Measurements from ENCODE around the gene THSD1.

THSD1 gene, protein sequence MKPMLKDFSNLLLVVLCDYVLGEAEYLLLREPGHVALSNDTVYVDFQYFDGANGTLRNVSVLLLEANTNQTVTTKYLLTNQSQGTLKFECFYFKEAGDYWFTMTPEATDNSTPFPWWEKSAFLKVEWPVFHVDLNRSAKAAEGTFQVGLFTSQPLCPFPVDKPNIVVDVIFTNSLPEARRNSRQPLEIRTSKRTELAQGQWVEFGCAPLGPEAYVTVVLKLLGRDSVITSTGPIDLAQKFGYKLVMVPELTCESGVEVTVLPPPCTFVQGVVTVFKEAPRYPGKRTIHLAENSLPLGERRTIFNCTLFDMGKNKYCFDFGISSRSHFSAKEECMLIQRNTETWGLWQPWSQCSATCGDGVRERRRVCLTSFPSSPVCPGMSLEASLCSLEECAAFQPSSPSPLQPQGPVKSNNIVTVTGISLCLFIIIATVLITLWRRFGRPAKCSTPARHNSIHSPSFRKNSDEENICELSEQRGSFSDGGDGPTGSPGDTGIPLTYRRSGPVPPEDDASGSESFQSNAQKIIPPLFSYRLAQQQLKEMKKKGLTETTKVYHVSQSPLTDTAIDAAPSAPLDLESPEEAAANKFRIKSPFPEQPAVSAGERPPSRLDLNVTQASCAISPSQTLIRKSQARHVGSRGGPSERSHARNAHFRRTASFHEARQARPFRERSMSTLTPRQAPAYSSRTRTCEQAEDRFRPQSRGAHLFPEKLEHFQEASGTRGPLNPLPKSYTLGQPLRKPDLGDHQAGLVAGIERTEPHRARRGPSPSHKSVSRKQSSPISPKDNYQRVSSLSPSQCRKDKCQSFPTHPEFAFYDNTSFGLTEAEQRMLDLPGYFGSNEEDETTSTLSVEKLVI

DNA sequence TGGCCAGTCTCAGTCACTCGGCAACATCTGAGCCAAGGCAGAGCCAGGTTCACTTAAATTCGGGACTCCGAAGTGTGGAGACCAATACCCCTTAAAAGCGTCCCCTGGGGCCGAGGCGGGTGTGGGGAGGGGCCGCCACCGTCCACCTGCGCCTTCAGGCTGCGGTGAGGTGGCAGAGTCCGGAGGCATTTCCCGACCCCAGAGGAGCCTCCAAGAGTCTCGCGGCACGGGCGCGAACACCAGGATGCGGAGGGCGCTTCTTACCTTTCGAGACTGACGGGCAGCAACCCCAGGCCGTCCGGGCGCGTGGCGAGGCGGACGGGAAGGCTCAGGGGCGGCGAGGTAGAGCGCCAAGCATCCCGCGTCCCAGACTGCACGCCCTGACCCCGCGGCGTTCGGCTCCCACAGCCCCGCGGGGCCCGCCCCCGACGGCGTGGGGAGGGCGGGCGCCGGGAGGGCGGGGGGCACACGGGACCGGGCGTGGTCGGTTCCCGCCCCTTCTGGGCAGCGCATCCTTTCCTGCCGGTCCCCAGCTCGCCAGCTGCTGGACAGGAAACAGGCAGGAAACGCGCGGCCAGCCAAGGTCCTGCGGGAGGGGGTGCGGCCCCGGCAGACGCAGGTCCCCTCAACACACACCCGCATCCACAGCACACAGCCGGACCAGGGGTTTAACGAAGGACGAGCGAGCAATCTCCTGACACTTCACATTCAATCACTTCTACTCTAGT is at the start of gene THSD1:
THSD1 (minus strand) TSS at position 406 of the 728 bp plus-strand sequence. CDS start 3,572 bp downstream, outside the sequence.
- DNase-seq (ENCODE audit: low spot score), result no peak

DNA sequence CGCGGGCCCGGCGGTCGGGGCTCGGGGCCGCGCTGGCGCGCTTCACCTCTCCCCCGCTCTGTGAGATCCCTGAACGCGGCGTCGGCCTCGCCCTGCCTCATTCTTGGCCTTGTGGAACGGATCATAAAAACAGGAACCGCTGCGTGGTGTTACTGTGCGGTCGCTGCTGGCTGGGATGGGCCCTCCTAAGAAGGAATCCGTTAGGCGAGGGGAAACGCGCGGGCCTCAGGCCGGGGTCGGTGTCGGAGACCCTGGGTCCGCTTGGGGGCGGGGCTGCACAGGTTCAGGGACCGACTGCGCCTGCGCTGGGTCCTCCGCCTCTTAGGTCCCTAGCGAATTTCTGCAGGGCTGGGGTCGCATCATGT is 49.7 kb upstream of the THSD1 start:
- peak; percentile 39 for DNase-seq (ENCODE audit: low spot score)

DNA sequence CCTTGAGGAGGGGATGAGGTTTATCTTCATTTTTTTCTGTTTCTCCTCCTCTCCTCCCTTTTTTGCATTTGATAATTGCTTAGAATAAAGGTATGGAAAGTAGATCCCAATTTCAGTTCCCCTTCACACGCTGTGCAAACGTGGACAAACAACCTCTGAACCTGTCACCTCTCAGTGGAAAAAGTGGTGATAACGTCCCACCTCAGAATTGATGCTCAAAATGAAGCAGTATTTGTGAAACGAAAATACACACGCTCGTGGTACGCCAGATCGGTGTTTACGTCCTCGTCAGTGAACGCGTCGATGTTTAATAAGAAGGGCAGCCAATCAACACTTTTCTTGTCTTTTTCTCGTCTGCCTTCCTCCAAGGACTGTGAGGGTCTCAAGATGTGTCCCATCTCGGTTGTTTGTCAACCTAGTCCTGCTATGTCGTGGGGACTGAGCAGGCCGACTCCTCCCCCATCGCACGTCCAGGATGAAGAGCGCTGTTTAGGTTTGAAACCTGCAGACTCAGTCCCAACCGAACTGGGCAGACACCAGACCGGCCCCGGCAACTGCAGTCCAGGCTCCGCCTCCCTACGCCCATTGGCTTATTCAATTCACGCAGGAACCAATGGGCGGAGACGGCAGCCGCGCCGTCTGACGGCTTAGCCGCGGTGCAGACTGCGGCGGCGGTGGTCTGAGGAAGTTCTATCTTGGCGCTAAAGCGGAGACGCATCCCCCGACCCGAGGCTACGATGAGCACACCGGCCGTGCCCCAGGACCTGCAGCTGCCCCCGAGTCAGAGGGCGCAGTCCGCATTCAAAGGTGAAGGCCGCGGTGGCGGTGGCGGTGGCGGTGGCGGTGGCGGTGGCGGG is 49.1 kb upstream of the THSD1 start, which contains the start of gene CKAP2:
CKAP2 (plus strand) TSS at position 659 of the 857 bp plus-strand sequence; CDS start at position 738, 79 bp downstream.
- peak; percentile 90 for DNase-seq (ENCODE audit: low spot score)

DNA sequence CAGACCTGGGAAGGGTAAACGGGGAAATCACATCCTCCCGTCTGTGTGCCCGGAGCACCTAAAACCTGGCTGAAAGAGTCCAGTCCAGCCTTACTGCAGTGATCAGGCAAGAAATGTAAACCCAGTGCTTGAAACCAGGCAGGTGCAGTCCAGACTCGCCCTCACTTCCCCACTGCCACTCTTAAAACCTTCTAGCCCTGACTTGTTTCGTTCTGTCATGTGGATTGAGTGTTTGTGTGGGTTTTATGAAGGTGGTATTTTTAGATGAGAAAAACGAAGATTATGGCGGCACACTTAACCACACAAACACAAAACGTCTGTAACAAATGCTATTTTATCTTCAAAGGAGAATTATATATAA is 48.5 kb upstream of the THSD1 start:
- DNase-seq (ENCODE audit: low spot score), result no peak

DNA sequence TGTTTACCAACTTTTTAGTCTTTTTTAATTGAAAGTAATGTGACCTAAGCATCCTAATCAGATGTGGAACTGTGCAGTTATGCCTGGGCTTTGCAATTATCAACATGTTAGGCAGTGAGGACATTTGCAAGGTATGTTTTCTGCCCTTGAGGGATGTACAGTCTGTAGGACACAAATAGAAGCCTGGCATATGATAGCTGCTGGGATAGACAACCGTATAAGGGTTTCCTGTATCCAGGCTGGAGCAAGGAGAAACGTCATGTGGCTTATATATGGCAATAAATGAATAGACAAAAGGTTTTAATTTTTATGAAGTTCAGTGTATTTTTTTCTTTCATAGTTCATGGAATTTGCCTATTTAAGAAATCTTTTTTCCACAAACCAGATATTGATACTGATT is 46.5 kb upstream of the THSD1 start:
- no peak for DNase-seq (ENCODE audit: low spot score)

DNA sequence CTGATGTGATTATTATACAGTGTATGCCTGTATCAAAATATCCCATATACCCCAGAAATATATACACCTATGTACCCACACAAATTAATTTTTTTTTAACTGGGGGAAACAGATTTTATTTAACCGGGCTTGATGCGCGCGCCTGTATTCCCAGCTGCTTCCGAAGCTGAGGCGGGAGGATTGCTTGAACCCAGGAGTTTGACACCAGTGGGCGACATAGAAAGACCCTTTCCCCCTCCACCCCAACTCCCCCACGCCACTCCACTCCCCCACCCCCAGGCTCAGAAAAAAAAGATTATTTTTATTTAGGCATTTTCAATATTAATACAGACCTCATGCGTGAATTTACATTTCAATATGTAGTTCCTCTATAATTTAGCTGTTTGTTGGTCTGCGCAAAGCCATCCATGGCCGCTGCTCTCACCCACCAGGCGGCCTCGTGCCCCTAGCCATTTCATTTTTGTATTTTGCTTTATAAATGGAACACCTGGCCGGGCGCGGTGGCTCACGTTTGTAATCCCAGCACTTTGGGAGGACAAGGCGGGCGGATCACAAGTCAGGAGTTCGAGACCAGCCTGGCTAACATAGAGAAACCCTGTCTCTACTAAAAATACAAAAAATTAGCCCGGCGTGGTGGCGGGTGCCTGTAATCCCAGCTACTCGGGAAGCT is 45.3 kb upstream of the THSD1 start:
- DNase-seq (ENCODE audit: low spot score), result no peak

DNA sequence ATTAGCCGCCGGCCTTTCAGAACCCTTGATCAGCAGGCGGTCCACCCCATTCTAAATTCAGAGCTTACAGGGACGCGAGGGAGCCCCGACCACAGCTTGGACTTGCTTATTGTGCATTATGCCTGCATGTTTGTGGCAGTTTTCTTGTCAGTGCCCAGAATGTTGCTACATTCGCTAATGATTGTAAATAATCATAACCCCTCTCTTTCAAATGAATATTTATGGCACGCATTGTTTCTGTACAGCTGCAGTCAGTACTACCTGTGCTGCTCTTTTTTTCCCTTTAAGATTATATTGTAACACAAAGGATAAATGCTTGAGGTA is 44.8 kb upstream of the THSD1 start:
- DNase-seq (ENCODE audit: low spot score), result no peak

DNA sequence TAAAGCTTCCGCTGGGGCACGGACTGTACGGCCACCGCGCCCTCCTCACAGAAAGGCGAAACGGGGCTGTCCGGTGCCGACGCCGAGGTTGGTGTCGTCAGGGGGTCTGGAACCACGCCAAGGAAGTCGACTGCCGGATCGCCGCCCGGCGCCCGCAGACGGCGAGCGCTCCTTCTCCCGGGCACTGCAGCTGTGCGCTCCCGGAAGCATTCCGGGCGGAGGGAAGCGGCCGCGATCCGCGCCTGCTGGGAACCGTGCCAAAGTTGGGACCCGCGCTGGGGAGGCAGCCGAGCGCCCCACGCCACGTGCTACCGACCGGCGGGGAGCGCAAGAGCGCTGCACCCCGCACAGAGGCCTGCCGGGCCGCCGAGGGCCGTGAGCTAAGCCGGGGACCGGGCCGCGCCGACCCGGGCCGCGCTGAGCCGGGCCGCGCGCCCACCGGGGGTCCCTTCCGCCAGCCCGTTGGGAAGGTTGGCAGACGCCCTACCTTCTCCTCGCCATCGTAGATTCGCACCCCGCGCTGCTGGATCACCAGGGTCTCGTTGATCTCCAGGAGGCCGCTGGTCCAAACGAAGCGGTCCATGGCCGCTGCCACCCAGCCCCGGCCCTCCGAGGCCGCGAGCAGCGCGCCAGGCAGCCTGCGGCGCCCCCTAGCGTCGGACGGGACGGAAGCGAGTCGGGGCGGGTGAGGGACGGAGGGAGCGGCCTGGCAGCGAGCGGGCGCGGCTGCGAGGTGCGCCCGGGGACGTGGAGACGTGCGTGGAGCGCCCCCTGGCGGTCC is 44.2 kb upstream of the THSD1 start, which contains the start of gene VPS36:
VPS36 (minus strand) TSS at position 623 of the 781 bp plus-strand sequence; CDS start at position 583, 40 bp downstream.
- peak; percentile 95 for DNase-seq (ENCODE audit: low spot score)

DNA sequence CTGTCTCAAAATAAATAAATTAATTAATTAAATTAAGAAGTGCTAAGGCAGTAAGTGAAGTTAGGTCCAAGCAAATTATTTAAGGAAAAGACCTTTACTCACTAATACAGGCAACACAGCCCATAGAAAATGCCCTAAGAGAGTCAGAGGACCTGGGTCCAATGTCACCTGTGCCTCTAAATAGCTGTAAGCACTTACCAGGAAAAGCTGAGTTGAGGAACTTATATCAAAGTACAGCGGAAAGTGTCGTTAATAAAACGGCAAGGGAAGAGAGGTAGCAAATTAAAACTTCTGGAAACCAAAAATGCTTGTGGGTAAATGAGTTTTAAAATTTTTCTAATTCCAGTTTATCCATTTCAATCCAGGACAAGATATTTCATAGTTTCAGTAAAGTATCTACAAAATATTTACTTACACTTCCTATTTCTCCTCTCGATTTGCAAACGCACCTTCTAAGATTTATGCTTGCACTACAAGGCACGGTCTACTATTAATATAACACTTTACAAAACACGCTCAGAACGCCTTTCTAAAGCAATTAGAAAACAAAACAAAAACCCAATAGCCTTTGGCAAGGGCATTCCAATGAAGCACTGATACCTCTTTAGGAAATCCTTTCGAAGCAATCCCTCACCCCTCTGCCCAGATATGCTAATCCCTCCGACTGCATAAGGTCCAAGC is 43.5 kb upstream of the THSD1 start:
- no peak for DNase-seq (ENCODE audit: low spot score)

DNA sequence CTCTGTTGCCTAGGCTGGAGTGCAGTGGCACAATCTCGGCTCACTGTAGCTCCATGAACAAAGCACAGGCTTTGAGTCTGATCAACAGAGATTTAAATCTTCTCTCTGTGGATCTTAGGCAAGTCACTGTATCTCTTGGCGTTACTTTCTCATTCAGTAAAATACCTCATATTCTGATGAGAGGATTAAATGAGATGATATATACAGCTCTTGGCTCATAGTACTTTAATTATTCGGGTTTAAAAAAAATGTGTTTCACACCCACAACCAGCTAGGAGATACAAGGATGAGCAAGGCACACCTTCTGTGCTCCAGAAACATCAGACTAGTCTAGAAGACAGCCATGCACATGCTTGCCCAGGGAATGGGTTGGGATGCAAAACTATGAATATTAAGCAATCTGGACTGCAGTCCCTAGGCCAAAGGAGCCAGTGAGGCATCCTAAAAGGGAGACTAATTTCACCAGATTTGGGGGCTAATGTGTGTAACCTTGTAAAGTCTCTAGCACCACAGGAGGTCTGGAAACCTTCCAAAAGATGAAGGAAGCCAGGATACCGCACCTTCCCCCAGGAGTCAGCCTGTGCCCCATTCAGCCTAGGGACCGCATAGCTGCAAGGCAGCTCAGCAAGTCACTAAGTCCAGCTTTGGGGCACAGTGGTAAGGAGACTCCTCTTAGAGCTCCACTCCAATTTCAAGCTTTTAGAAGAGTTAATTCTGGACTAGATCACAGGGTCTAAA is 42.0 kb upstream of the THSD1 start:
- no peak for DNase-seq (ENCODE audit: low spot score)

DNA sequence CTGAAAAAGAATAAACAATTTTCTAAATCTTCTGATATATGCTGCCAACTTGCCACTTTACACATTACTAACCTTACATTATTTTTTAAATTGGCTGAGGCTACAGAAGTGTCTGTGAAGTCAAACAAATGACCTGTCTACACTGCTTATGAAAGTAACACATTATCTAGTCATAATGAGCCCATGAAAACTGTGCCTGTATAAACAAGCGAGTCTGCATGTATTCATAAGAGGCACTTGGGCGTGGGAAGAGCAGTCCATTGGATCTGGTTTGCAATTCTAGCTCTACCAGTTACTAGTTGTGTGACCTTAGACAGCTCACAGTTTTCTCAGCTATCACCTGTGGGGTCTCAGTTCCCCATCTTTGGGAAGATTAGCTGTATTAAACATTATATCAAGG is 41.4 kb upstream of the THSD1 start:
- no peak for DNase-seq (ENCODE audit: low spot score)

DNA sequence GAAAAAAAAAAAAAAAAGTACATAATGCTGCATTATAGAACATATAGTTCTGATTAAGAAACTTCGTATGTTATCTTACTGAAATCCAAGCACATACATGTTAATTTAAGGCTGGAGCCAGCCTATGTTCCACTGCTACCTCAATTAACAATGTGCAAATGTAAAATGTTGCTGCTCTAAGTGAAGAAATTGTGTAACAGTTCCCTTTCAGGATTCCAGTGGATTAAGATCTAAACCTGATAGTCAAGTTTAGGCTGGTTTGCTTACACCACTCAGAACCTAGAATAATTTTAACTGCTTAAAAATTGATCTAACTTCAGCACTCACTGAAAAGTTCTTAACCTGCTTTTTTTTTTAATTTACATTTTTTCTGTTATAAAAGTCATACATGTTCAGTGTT is 40.3 kb upstream of the THSD1 start:
- DNase-seq (ENCODE audit: low spot score), result no peak

DNA sequence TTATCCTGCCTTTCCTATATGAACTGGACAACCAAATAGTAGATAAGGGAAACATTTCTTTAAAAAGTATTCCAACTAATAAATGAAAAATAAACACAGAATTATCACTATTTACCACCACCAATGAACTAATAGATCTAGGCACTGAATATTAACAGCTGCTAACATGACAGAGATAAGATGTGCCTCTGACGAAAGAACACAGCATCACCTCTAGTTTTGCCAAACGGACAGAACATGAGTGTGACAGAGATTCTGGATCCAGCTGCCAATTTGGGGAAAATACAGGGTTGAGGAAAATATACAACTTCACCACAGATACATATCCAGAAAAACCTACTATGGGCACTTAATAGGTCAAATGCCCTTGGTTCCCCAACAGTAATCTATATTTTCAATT is 26.5 kb upstream of the THSD1 start:
- no peak for DNase-seq (ENCODE audit: low spot score)

DNA sequence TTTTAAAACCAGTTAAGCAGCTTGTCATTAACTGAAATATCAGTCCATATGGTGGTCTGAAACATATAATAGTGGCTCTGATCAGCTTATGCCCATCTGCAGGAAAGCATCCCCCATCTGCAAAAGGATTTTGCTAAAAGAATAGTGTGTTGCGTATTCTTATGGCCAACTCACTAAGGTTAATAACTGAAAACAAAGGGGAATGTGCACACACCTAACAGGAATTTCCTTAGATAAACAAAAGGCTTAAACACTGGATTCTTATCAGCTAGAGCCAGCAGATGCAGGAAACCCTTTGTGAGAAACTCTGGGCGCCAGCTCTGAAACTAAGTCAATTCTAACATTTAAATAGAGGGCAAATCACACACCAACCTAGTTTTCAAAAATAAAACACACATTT is 22.3 kb upstream of the THSD1 start:
- DNase-seq (ENCODE audit: low spot score), result no peak

DNA sequence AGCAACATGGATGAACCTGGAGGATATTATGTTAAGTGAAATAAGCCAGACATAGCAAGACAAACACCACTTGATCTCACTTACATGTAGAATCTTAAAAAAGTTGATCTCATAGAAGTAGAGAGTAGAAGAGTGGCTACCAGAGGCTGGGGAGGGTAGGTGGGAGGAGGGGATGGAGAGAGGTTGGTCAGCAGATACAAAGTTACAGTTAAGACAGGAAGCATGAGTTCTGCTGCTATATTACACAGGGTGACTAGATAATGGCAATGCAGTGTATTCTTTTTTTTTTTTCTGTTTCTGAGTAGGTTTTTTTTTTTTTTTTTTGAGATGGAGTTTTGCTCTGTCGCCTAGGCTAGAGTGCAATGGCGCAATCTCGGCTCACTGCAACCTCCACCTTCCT is 15.2 kb upstream of the THSD1 start:
- DNase-seq (ENCODE audit: low spot score), result no peak

DNA sequence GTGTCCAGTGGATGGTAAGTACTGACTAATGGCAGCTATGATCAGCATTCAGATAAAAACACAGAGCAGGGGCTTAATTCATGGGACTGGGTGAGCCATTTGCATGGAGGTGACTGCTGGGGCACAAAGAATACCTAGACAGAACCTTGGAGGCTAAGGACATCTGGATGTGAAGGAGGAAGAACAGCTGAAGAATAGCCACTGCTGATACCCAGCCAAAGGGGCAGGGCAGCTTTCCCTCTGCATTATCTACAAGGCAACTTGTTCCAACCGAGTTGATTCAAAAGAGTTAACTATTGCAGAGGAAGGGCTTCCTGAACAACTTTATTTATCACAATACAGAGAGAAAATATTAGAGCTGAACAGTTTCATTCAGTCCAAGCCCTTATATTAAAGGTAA is 13.1 kb upstream of the THSD1 start:
- DNase-seq (ENCODE audit: low spot score), result no peak

DNA sequence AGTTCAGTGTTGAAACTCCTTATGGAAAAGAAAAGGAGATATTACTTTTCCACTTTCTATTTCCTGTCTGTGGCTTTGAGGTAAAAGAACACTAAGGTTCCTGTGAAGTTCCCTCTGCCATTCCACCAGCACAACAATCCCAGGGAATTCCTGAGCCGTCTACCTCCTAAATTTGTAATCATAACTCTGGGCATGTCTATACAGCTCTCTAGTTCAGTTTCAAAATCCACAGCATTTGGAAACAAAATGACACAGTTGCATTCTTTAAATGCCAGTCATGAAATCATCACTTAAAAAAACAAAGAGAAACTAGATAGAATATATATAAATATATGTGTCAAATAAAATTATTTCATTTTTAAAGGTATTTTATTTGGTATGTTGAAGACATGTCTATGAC is 9.0 kb upstream of the THSD1 start:
- DNase-seq (ENCODE audit: low spot score), result no peak

DNA sequence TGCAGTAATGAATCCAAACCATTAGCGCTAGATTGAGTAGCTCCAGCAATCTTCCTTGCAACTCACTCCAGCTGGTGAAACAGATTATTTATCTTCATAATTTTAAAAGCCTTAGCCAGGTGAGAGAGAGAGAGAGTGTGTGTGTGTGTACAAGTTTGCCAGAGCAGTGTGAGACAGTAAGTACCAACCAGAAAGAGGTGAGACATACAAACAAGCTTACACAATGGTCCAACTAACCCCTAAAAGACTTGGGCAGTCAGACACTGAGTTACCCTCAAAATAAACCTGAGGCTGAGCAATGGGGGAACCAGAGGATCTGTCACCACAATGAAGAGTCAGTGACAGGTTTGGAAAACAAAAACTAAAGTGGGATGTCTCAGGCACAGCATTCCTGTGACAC is 8.1 kb upstream of the THSD1 start:
- DNase-seq (ENCODE audit: low spot score), result no peak

DNA sequence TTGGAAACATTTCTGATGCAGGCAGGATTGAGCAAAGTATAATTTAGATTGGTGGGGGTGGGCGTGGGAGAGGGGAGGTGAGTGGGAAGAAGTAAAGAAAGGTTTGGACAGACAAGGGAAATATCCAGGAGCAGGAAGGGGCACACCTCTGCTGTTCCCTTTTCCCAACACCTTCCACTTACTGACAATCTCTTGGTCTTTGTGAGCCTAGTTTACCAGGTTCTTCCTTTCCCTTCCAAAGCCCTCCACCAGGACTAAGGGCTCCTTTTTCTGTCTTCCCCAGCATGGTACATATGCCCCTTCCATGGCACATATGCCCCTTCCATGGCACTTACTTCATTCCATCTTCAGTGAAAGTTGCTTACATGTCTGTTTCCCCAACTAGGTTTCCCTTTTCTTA is 6.2 kb upstream of the THSD1 start:
- DNase-seq (ENCODE audit: low spot score), result no peak

Data from globus pallidus (tissue), 1 donor.